Measurements from ENCODE around the gene AGMO.

GRCh38 chr7:15498465-15498864 lies 63.4 kb downstream of the AGMO start:
- TF ChIP-seq, protein P1, sequence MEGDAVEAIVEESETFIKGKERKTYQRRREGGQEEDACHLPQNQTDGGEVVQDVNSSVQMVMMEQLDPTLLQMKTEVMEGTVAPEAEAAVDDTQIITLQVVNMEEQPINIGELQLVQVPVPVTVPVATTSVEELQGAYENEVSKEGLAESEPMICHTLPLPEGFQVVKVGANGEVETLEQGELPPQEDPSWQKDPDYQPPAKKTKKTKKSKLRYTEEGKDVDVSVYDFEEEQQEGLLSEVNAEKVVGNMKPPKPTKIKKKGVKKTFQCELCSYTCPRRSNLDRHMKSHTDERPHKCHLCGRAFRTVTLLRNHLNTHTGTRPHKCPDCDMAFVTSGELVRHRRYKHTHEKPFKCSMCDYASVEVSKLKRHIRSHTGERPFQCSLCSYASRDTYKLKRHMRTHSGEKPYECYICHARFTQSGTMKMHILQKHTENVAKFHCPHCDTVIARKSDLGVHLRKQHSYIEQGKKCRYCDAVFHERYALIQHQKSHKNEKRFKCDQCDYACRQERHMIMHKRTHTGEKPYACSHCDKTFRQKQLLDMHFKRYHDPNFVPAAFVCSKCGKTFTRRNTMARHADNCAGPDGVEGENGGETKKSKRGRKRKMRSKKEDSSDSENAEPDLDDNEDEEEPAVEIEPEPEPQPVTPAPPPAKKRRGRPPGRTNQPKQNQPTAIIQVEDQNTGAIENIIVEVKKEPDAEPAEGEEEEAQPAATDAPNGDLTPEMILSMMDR (IDR thresholded peaks at IDR 0.05 in 2 of 3, conservative IDR thresholded peaks at IDR 0.05 in 1 of 3; ENCODE audit: borderline replicate concordance in 1 of 3, insufficient read depth in 1 of 3, low read depth in 2 of 3, low read length in 2 of 3), result no peak
- TF ChIP-seq REST (IDR thresholded peaks at IDR 0.05; ENCODE audit: low read depth) (no peak), JUND (IDR thresholded peaks at IDR 0.05) (no peak), RAD21 (IDR thresholded peaks at IDR 0.05; ENCODE audit: low read depth) (no peak), POLR2A (IDR thresholded peaks at IDR 0.05; ENCODE audit: borderline replicate concordance, extremely low read depth, insufficient read depth, insufficient read length) (no peak), ZBTB33 (IDR thresholded peaks at IDR 0.05; ENCODE audit: extremely low read depth, insufficient replicate concordance, low read length) (no peak), EZH2 (IDR thresholded peaks at IDR 0.05) (no peak), FOSL1 (IDR thresholded peaks at IDR 0.05; ENCODE audit: low read depth) (no peak), SRF (IDR thresholded peaks at IDR 0.05; ENCODE audit: low read depth) (no peak), SIN3A (IDR thresholded peaks at IDR 0.05; ENCODE audit: low read depth) (no peak), EGR1 (IDR thresholded peaks at IDR 0.05; ENCODE audit: low read depth) (no peak), CEBPB (IDR thresholded peaks at IDR 0.05; ENCODE audit: low read depth) (no peak), MAX (IDR thresholded peaks at IDR 0.05) (no peak)
- TF ChIP-seq, protein P2, sequence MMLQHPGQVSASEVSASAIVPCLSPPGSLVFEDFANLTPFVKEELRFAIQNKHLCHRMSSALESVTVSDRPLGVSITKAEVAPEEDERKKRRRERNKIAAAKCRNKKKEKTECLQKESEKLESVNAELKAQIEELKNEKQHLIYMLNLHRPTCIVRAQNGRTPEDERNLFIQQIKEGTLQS (IDR thresholded peaks at IDR 0.05), result no peak
